MCF 10A (cell line): ENCODE measurements around the gene CRABP1. TPM values are rescaled to one million over a fixed set of nuclear protein-coding genes. Genes with fewer than 3 reads are reported as not detected.
"Not testable (repeated sequence)": the region's sequence is repeated elsewhere in the genome, so short reads cannot be mapped to it uniquely, and the experiment has no call there.

Experiments
- BruUV-seq: library from RNA; stranded (reverse); fragments of 400-500 nt; replicated peaks from 2 replicates; lab custom pipeline; 2021; lab: Mats Ljungman, UMichigan
- CTCF ChIA-PET: fragments of 300-600 bp; sonication (Branson Sonifier 250); formaldehyde crosslinking; extraction: SDS; loops from one replicate; lab custom pipeline; 2021; ENCODE audit warnings: antibody characterized with exemption, inconsistent platforms; lab: Yijun Ruan, JAX
- POLR2A ChIA-PET: fragments of 300-600, 350-650 bp; sonication (Branson Sonifier 250); formaldehyde crosslinking; extraction: SDS; loops from one replicate; lab custom pipeline; 2020; ENCODE audit warnings: antibody characterized with exemption, inconsistent platforms; lab: Yijun Ruan, JAX
- DNase-seq: peaks from one replicate; pipeline ENCODE4 v3.0.0-alpha.2; 2018; ENCODE audit not compliant: unreplicated experiment
- H3K27ac Mint-ChIP-seq: one replicate; pipeline ENCODE4 v1.8.0; 2022; ENCODE audit warnings: mild to moderate bottlenecking, low read depth, mixed read lengths; ENCODE audit not compliant: unreplicated experiment
- H3K27me3 Mint-ChIP-seq: one replicate; pipeline ENCODE4 v1.8.0; 2022; ENCODE audit warnings: mixed read lengths; ENCODE audit not compliant: insufficient read depth, unreplicated experiment
- H3K36me3 Mint-ChIP-seq: one replicate; pipeline ENCODE4 v1.8.0; 2022; ENCODE audit warnings: mild to moderate bottlenecking, moderate library complexity, mixed read lengths; ENCODE audit not compliant: insufficient read depth, unreplicated experiment
- H3K4me1 Mint-ChIP-seq: one replicate; pipeline ENCODE4 v1.8.0; 2022; ENCODE audit warnings: mixed read lengths; ENCODE audit not compliant: insufficient read depth, unreplicated experiment
- H3K4me3 Mint-ChIP-seq: one replicate; pipeline ENCODE4 v1.8.0; 2022; ENCODE audit warnings: mild to moderate bottlenecking, moderate library complexity, mixed read lengths; ENCODE audit not compliant: unreplicated experiment
- H3K9me3 Mint-ChIP-seq: one replicate; pipeline ENCODE4 v1.8.0; 2022; ENCODE audit warnings: mixed read lengths; ENCODE audit not compliant: unreplicated experiment
- CTCF ChIP-seq: fragments of 200-600 bp; IDR thresholded peaks from one replicate; pipeline ENCODE4 v1.8.0; 2022; ENCODE audit warnings: antibody characterized with exemption, mild to moderate bottlenecking; ENCODE audit not compliant: unreplicated experiment
- intact Hi-C: fragments of 100-400 bp; cut with micrococcal nuclease; formaldehyde crosslinking; loops from 2 replicates; pipeline ENCODE4 v1.14.1; 2022
- total RNA-seq: library from RNA; stranded (reverse); gene quantifications from 2 replicates; pipeline ENCODE4 v1.2.3, GENCODE V29; 2022

Gene CRABP1
- total RNA-seq, 1 experiment from 2014 or later, result not detected

GRCh38 chr15:78374436-78375393, 34.6 kb downstream of the CRABP1 start:
- TF ChIP-seq CTCF, result no peak
- Mint-ChIP-seq H3K9me3 (no peaks in the 10 kb centered on the region), H3K4me1 (peaks cover 13% of the 10 kb centered on the region), H3K36me3 (no peaks in the 10 kb centered on the region), H3K27me3 (no peaks in the 10 kb centered on the region), H3K4me3 (no peak overlapping the region), H3K27ac (peak overlapping the region; percentile 80)
- ChIA-PET CTCF (interaction anchor here (0.6 to 0.7 kb wide), 2 partner anchors 33 to 91 kb away, joined by 3 to 5 read pairs; no protein-coding TSS in a partner anchor), POLR2A (no interaction called here)
- peak; percentile 85 for DNase-seq
- no TSS peak for BruUV-seq
- intact Hi-C loops, result no loop called here

- H3K36me3 Mint-ChIP-seq, BruUV-seq, POLR2A ChIA-PET, H3K4me3 Mint-ChIP-seq, DNase-seq, intact Hi-C loops, H3K9me3 Mint-ChIP-seq, H3K27ac Mint-ChIP-seq, CTCF ChIA-PET, H3K4me1 Mint-ChIP-seq: not testable (repeated sequence)
- H3K27me3 Mint-ChIP-seq, result peaks cover 29% of the 10 kb centered on the region
Observed at GRCh38 chr15:78380143-78380542, 40.0 kb downstream of the CRABP1 start.

GRCh38 chr15:78382114-78382880, 42.1 kb downstream of the CRABP1 start:
- CTCF ChIA-PET, result interaction anchor here (0.6 to 1.4 kb wide), 4 partner anchors 31 to 560 kb away, joined by 3 to 8 read pairs (median 3); no protein-coding TSS in a partner anchor
- no TSS peak for BruUV-seq
- no peak overlapping the region for H3K4me3 Mint-ChIP-seq
- H3K27me3 Mint-ChIP-seq, result peaks cover 50% of the 10 kb centered on the region
- H3K9me3 Mint-ChIP-seq, result peaks cover 7% of the 10 kb centered on the region
- H3K27ac Mint-ChIP-seq, result no peak overlapping the region
- no peaks in the 10 kb centered on the region for H3K36me3 Mint-ChIP-seq
- no peak for DNase-seq
- H3K4me1 Mint-ChIP-seq, result no peaks in the 10 kb centered on the region
- intact Hi-C loops, result no loop called here
- POLR2A ChIA-PET, result interaction anchor here (0.6 kb wide), 1 partner anchor 12 kb away, joined by 3 read pairs; no protein-coding TSS in a partner anchor
- no peak for TF ChIP-seq CTCF

- POLR2A ChIA-PET, result no interaction called here
- H3K27me3 Mint-ChIP-seq, result peaks cover 59% of the 10 kb centered on the region
- TF ChIP-seq CTCF, result no peak
- H3K9me3 Mint-ChIP-seq, result peaks cover 7% of the 10 kb centered on the region
- H3K4me1 Mint-ChIP-seq, result no peaks in the 10 kb centered on the region
- no peak overlapping the region for H3K4me3 Mint-ChIP-seq
- no TSS peak for BruUV-seq
- no peak overlapping the region for H3K27ac Mint-ChIP-seq
- CTCF ChIA-PET, result interaction anchor here (0.7 kb wide), 1 partner anchor 23 kb away, joined by 3 read pairs; no protein-coding TSS in a partner anchor
- no peak for DNase-seq
- intact Hi-C loops, result no loop called here
- H3K36me3 Mint-ChIP-seq, result no peaks in the 10 kb centered on the region
Observed at GRCh38 chr15:78384651-78385050, 44.5 kb downstream of the CRABP1 start.
